ENCODE results near the gene PRKCH. TPM values are rescaled to one million over a fixed set of nuclear protein-coding genes. Genes with fewer than 3 reads are reported as not detected.

Gene PRKCH
- total and polyA plus RNA-seq, 12 donors: 8.3 to 25.1 (median 17.7) TPM

DNA sequence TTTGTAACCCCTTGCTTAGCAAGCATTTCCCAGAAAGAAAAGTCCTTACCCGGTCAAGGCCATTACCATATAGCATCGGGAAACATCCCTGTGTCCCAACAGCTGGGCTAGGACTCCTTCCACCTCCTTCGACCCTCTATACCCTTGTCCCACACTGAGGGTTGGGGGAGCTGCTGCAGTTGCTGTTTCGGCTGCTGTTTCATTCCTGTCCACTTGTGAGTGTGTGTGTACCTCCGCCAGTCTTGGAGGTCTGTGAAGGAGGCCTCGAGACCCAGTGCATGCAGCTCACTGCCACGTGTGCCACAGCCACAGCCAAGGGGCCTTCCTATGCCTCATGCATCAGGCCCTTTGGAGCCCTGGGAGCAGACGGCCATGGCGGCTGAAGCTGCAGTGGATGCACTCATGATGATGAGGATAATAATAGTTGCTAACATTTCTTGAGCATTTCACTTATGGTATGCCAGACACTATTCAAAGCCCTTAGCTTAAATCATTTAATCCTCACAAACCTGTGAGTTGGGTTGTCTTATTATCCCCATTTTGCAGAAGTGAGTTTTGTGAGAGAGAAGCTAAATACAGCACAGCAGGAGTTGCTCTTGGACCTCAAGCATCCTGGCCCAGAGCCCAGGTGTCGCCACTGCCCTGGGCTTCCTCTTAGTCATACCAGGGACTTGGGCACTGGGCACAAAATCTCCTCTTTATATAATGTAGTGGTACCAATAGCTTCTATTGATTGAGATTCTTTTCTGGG, 156.5 kb downstream of the PRKCH start:
- Histone ChIP-seq H3K27ac (peak overlapping the region; percentile 74 to 97 (median 87)), H3K36me3 (peaks cover 0 to 14% (median 0%) of the 10 kb centered on the region in 9 donors), H3K9me3 (no peaks in the 10 kb centered on the region), H3K4me3 (peak overlapping the region in 1 of 10 donors; percentile 20), H3K4me1 (peaks cover 17 to 84% (median 67%) of the 10 kb centered on the region in 9 donors), H3K27me3 (no peaks in the 10 kb centered on the region)
- peak in 7 of 8 donors; percentile 19 to 76 (median 56) for ATAC-seq
- 67 to 71% methylated on average over 10 of the region's 10 CpGs for whole genome bisulfite sequencing, 2 donors
- TF ChIP-seq, protein P1, sequence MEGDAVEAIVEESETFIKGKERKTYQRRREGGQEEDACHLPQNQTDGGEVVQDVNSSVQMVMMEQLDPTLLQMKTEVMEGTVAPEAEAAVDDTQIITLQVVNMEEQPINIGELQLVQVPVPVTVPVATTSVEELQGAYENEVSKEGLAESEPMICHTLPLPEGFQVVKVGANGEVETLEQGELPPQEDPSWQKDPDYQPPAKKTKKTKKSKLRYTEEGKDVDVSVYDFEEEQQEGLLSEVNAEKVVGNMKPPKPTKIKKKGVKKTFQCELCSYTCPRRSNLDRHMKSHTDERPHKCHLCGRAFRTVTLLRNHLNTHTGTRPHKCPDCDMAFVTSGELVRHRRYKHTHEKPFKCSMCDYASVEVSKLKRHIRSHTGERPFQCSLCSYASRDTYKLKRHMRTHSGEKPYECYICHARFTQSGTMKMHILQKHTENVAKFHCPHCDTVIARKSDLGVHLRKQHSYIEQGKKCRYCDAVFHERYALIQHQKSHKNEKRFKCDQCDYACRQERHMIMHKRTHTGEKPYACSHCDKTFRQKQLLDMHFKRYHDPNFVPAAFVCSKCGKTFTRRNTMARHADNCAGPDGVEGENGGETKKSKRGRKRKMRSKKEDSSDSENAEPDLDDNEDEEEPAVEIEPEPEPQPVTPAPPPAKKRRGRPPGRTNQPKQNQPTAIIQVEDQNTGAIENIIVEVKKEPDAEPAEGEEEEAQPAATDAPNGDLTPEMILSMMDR (IDR thresholded peaks at IDR 0.05): no peak
- DNase-seq: peak; percentile 61 to 81
- intact Hi-C loops (cut with DNase I): loop anchor here in 9 of 10 donors (2.0 to 10.0 kb wide), 13 partner anchors 34 to 274 kb away; partner anchors contain the start of gene HIF1A (in 3 of the 9)

DNA sequence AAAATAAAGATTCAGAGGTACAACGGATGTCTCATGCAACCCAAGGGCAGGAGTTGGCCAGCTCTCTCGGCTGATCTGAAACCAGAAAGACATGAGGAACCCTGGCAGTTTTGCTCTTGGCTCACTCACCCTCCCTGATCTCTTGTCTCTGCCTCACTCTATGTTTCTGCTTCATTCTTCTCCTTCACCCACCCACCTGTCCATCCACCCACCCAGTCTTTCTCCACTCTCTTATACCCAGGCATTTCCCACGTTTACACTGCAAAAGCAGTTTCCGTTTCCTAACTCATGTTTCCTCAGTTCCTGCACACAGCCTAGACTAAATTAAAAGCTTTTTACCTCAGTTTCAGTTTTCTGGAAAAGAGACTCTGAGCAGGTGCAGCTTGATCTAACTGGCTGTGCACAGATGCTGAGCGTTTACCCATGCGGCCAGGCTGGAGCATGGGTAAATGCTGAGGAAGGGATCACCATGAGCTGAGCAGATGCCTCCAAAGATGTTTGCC, 157.6 kb downstream of the PRKCH start:
- Histone ChIP-seq H3K36me3 (peaks cover 0 to 14% (median 0%) of the 10 kb centered on the region in 9 donors), H3K9me3 (no peaks in the 10 kb centered on the region), H3K27ac (peak overlapping the region in 9 of 10 donors; percentile 81 to 97 (median 87)), H3K4me1 (peaks cover 17 to 81% (median 62%) of the 10 kb centered on the region in 9 donors), H3K4me3 (no peak overlapping the region), H3K27me3 (no peaks in the 10 kb centered on the region)
- TF ChIP-seq, protein P1 (IDR thresholded peaks at IDR 0.05): no peak
- no peak for ATAC-seq
- DNase-seq: no peak
- WGBS, 2 donors: 52 to 61% methylated on average over 6 of the region's 6 CpGs
- intact Hi-C loops (cut with DNase I): loop anchor here in 9 of 10 donors (5.0 to 10.0 kb wide), 11 partner anchors 33 to 273 kb away; partner anchors contain the start of gene HIF1A (in 2 of the 9)

DNA sequence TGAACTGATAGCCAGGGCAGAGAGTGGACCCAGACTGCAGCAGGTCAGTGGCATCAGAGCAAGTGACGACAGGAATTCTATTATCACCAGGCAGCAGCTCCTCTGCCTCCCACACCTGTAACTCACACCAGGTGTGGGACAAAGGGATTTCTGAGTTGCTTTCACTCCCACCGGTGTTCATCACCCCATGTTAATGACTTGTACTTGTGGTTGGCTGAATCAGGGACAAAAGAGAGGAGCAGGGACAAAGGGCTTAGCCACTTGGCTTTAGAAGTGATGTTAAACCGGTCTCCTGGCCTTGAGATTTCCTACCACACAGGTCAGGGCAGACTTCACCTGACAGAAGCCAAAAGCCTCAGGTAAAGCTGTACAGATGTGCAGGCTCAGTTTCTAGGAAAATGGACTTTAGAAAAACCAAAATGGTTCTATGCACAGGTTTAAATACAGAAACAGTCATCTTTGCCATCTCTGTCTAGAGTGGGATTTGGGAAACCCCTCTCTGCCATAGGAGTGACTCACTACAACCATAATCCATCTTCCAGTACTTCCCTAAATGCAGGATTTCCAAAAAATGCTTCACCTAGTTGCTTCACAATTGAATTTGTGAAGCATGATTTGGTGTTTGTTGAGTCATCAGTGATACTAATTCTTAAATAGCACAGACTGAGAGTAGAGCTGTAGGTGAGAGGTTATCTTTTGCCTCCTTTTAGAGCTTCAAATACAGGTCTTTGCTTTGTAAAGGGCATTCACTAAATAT, 158.5 kb downstream of the PRKCH start:
- Histone ChIP-seq H3K4me3 (no peak overlapping the region), H3K4me1 (peaks cover 17 to 74% (median 60%) of the 10 kb centered on the region in 9 donors), H3K27me3 (no peaks in the 10 kb centered on the region), H3K36me3 (peaks cover 0 to 21% (median 0%) of the 10 kb centered on the region in 9 donors), H3K9me3 (no peaks in the 10 kb centered on the region), H3K27ac (peak overlapping the region in 9 of 10 donors; percentile 5 to 97 (median 87))
- no peak for DNase-seq
- intact Hi-C loops (cut with DNase I): loop anchor here in 9 of 10 donors (5.0 to 10.0 kb wide), 11 partner anchors 32 to 272 kb away; partner anchors contain the start of gene HIF1A (in 2 of the 9)
- 63 to 79% methylated on average over 3 of the region's 3 CpGs for WGBS, 2 donors
- TF ChIP-seq, protein P1 (IDR thresholded peaks at IDR 0.05): no peak
- ATAC-seq: no peak

Data from heart right ventricle (tissue), 16 donors.